ENCODE measurements around the gene GJD3. TPM values are rescaled to one million over a fixed set of nuclear protein-coding genes. Genes with fewer than 3 reads are reported as not detected.

The GJD3 gene
- total RNA-seq, 1 donor from 2014 or later: 0.48 TPM

Other genes with a start within 250 kb of the GJD3 start
- 87.6 and 95.8 TPM in 2 replicates for gene MSL1, start 242.8 kb downstream of the GJD3 start, total RNA-seq
- 118 and 120 TPM in 2 replicates for gene CASC3, start 224.2 kb downstream of the GJD3 start, total RNA-seq
- 11.6 and 12.3 TPM in 2 replicates for gene RAPGEFL1, start 187.3 kb downstream of the GJD3 start, total RNA-seq
- 26.9 and 27.2 TPM in 2 replicates for gene WIPF2, start 145.4 kb downstream of the GJD3 start, total RNA-seq
- 126 and 133 TPM in 2 replicates for gene CDC6, start 76.9 kb downstream of the GJD3 start, total RNA-seq
- gene RARA, start 55.6 kb downstream of the GJD3 start, total RNA-seq: 30.4 and 35.1 TPM in 2 replicates
- gene TOP2A, start 53.2 kb upstream of the GJD3 start, total RNA-seq: 193 and 199 TPM in 2 replicates
- gene IGFBP4, start 78.7 kb upstream of the GJD3 start, total RNA-seq: 54.6 and 59.3 TPM in 2 replicates
- 8.7 and 9.0 TPM in 2 replicates for gene TNS4, start 136.9 kb upstream of the GJD3 start, total RNA-seq
- gene CCR7, start 200.7 kb upstream of the GJD3 start, total RNA-seq: 367 and 374 TPM in 2 replicates

Data from activated T-helper 2 cell treated with anti-CD3 and anti-CD28 coated beads, Interferon-gamma antibody, Interleukin-2, Interleukin-4, amounts not matched to agents 10 μg/mL and 5 μg/mL and 100 μg/mL, durations not matched to agents 14 hours and 24 hours and 36 hours (primary cell).